Spleen (tissue), 11 donors: ENCODE results near the gene PALLD. TPM values are rescaled to one million over a fixed set of nuclear protein-coding genes. Genes with fewer than 3 reads are reported as not detected.
A peak's percentile ranks its signal among the peaks of the same experiment; 100 is the strongest.

Experiments used
- DNase-seq: peaks from one replicate; pipeline ENCODE4 v3.0.0-alpha.2; 2020
- H3K27ac ChIP-seq, 8 donors: fragments of 200-600 bp; sonication (generic) in 7 of 8; 1 replicate in 4 of 8; 2 replicates in 4 of 8; pipeline versions ENCODE4 v1.5.0 to v1.8.0; 2016 to 2021; ENCODE audit warnings: inconsistent platforms in 4 of 8, mild to moderate bottlenecking in 4 of 8, moderate library complexity in 1 of 8
- H3K27me3 ChIP-seq, 7 donors: fragments of 200-600 bp; sonication (generic) in 6 of 7; replicated peaks in 1 of 7; 1 replicate in 4 of 7; 2 replicates in 3 of 7; pipeline versions ENCODE4 v1.5.0 to v1.8.0; 2016 to 2021; ENCODE audit warnings: inconsistent platforms in 3 of 7, mild to moderate bottlenecking in 1 of 7
- H3K36me3 ChIP-seq, 6 donors: fragments of 200-600 bp; sonication (generic) in 5 of 6; 1 replicate in 4 of 6; 2 replicates in 2 of 6; pipeline versions ENCODE4 v1.5.0 to v1.8.0; 2016 to 2021; ENCODE audit warnings: inconsistent platforms in 2 of 6
- H3K4me1 ChIP-seq, 6 donors: fragments of 200-600 bp; sonication (generic) in 5 of 6; 1 replicate in 3 of 6; 2 replicates in 3 of 6; pipeline versions ENCODE4 v1.5.0 to v1.8.0; 2016 to 2021; ENCODE audit warnings: inconsistent platforms in 3 of 6
- H3K4me3 ChIP-seq, 8 donors: fragments of 200-600 bp; sonication (generic) in 7 of 8; 1 replicate in 4 of 8; 2 replicates in 4 of 8; pipeline versions ENCODE4 v1.5.0 to v1.8.0; 2016 to 2021; ENCODE audit warnings: inconsistent platforms in 4 of 8, mild to moderate bottlenecking in 4 of 8, moderate library complexity in 2 of 8
- H3K9me3 ChIP-seq, 8 donors: fragments of 200-600 bp; sonication (generic) in 7 of 8; 1 replicate in 4 of 8; 2 replicates in 4 of 8; pipeline versions ENCODE4 v1.5.0 to v1.8.0; 2016 to 2021; ENCODE audit warnings: inconsistent platforms in 4 of 8
- CTCF ChIP-seq, 11 experiments: fragments of 200-600 bp in 7 of 11; fragments of 450-650 bp in 4 of 11; sonication (generic) in 4 of 11; IDR thresholded peaks in 8 of 11; conservative IDR thresholded peaks in 3 of 11; 1 replicate in 7 of 11; 2 replicates in 4 of 11; pipeline versions ENCODE4 v1.4.0 to v1.8.0; 2016 to 2021; ENCODE audit warnings: antibody characterized with exemption in 11 of 11, inconsistent platforms in 4 of 11, mild to moderate bottlenecking in 1 of 11
- POLR2A ChIP-seq, 3 donors: fragments of 450-650 bp; IDR thresholded peaks; one replicate each; pipeline ENCODE4 v1.5.1; 2017; ENCODE audit warnings: antibody characterized with exemption in 3 of 3, mild to moderate bottlenecking in 1 of 3
- POLR2AphosphoS5 ChIP-seq, 3 donors: sonication (generic); formaldehyde crosslinking; IDR thresholded peaks; one replicate each; pipeline ENCODE4 v1.5.1; 2017; ENCODE audit warnings: antibody characterized with exemption in 3 of 3
- WGBS, 5 donors: extraction: QIAGEN DNeasy Blood & Tissue Kit in 3 of 5; methylation state at CpG; one replicate each; pipeline versions ENCODE4 v1.1.5 to v1.1.7; 2013 to 2018; 5-methylcytosine and 5-hydroxymethylcytosine counted together
- intact Hi-C: fragments of 100-400 bp; cut with DNase I; formaldehyde crosslinking; loops from one replicate; pipeline ENCODE4 v1.15.0; 2023; ENCODE audit warnings: low total_unique reads
- polyA plus RNA-seq, 3 donors: library from polyadenylated mRNA; stranded (reverse); fragments of 200-250 nt; gene quantifications; one replicate each; pipeline ENCODE4 v1.2.1, GENCODE V29; 2013
- total RNA-seq, 7 donors: library from RNA; depleted of rRNA in 3 of 7; stranded (reverse); fragments of >200 nt in 3 of 7; fragmentation: NEBNext Ultra II Directional in 4 of 7; extraction: Animal tissue kit (Norgen Biotek cat#: 25700) in 4 of 7; gene quantifications; one replicate each; pipeline versions ENCODE4 v1.1.0 to v1.2.1, GENCODE V29; 2016 to 2021
- donor health status: healthy with polysubstance abuse.
- donor health status: DM: no; HTN: no; CAD: no; lungs with moderate emphysema.
- donor health status: DM: no; HTN: no; CAD: no.
- donor health status: Bipolar disorder and iron deficiency.
- donor health status: healthy.
- donor health status: DM: no; HTN: no; CAD: no.
- donor health status: DM: yes; HTN: yes; CAD: no.

The PALLD gene
- total and polyA plus RNA-seq, 10 donors: 24.3 to 228 (median 142) TPM

GRCh38 chr4:168632301-168632725 is 135.5 kb downstream of the PALLD start:
- WGBS, 5 donors: 8 to 10% (median 9%) methylated on average over 6 of the region's 6 CpGs
- H3K9me3 ChIP-seq: no peaks in the 10 kb centered on the region
- TF ChIP-seq POLR2AphosphoS5 (IDR thresholded peaks at IDR 0.05): no peak
- peak overlapping the region; percentile 9 to 64 (median 43) for H3K4me3 ChIP-seq
- intact Hi-C loops: no loop called here
- peaks cover 0 to 68% (median 15%) of the 10 kb centered on the region in 7 donors for H3K27me3 ChIP-seq
- H3K27ac ChIP-seq: peak overlapping the region in 5 of 8 donors; percentile 23 to 60 (median 35)
- H3K4me1 ChIP-seq: peaks cover 0 to 30% (median 15%) of the 10 kb centered on the region in 6 donors
- no peak for DNase-seq
- H3K36me3 ChIP-seq: no peaks in the 10 kb centered on the region

GRCh38 chr4:168633064-168633463 is 136.2 kb downstream of the PALLD start:
- intact Hi-C loops: no loop called here
- no peak for DNase-seq
- H3K4me3 ChIP-seq: peak overlapping the region in 3 of 8 donors; percentile 37 to 64 (median 53)

DNA sequence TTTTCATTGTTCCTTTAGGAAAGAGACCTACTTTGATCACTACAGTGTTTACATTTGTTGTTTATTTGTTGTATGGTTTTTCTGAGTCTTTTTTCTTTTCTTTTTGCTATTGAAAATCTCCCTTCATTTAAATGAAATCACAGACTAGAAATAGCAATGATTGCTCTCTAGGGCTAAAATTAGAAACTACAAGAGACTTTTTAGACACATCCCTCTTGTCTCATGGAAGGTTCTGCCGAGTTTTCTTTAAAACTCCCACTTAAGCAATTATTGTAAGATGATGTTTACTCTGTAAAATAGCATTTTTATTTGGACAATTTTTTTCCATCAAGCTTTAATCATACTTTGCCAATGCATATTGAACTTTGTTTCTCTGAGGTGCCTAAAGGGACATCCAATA is 136.6 kb downstream of the PALLD start:
- TF ChIP-seq POLR2AphosphoS5 (IDR thresholded peaks at IDR 0.05): no peak
- no peak for TF ChIP-seq POLR2A (IDR thresholded peaks at IDR 0.05)
- no peak for TF ChIP-seq CTCF (IDR thresholded peaks at IDR 0.05 in 8 of 11, conservative IDR thresholded peaks at IDR 0.05 in 3 of 11)
- H3K27ac ChIP-seq: peak overlapping the region in 1 of 8 donors; percentile 30
- intact Hi-C loops: no loop called here
- no peak for DNase-seq
- no peaks in the 10 kb centered on the region for H3K9me3 ChIP-seq
- no peak overlapping the region for H3K4me3 ChIP-seq
- peaks cover 0 to 30% (median 15%) of the 10 kb centered on the region in 6 donors for H3K4me1 ChIP-seq
- 36 to 56% (median 51%) methylated on average over 1 of the region's 1 CpG for WGBS, 5 donors
- H3K36me3 ChIP-seq: no peaks in the 10 kb centered on the region
- peaks cover 0 to 68% (median 15%) of the 10 kb centered on the region in 7 donors for H3K27me3 ChIP-seq

More at GRCh38 chr4:168633064-168633463, 136.2 kb downstream of the PALLD start:
- H3K27me3 ChIP-seq: peaks cover 0 to 68% (median 15%) of the 10 kb centered on the region in 7 donors
- peak overlapping the region in 1 of 8 donors; percentile 30 for H3K27ac ChIP-seq
- no peaks in the 10 kb centered on the region for H3K9me3 ChIP-seq
- H3K36me3 ChIP-seq: no peaks in the 10 kb centered on the region
- 41 to 53% (median 48%) methylated on average over 4 of the region's 4 CpGs for WGBS, 5 donors
- H3K4me1 ChIP-seq: peaks cover 0 to 30% (median 15%) of the 10 kb centered on the region in 6 donors
- TF ChIP-seq POLR2A (IDR thresholded peaks at IDR 0.05): no peak
- no peak for TF ChIP-seq CTCF (IDR thresholded peaks at IDR 0.05 in 8 of 11, conservative IDR thresholded peaks at IDR 0.05 in 3 of 11)
- no peak for TF ChIP-seq POLR2AphosphoS5 (IDR thresholded peaks at IDR 0.05)

GRCh38 chr4:168634276-168634802 is 137.5 kb downstream of the PALLD start:
- intact Hi-C loops: no loop called here
- no peak for DNase-seq
- H3K4me1 ChIP-seq: peaks cover 0 to 30% (median 15%) of the 10 kb centered on the region in 6 donors
- TF ChIP-seq CTCF (IDR thresholded peaks at IDR 0.05 in 8 of 11, conservative IDR thresholded peaks at IDR 0.05 in 3 of 11) (no peak), POLR2A (IDR thresholded peaks at IDR 0.05) (no peak), POLR2AphosphoS5 (IDR thresholded peaks at IDR 0.05) (no peak)
- no peaks in the 10 kb centered on the region for H3K36me3 ChIP-seq
- H3K27ac ChIP-seq: peak overlapping the region in 5 of 8 donors; percentile 4 to 55 (median 15)
- H3K9me3 ChIP-seq: no peaks in the 10 kb centered on the region
- H3K4me3 ChIP-seq: no peak overlapping the region
- 10 to 45% (median 22%) methylated on average over 11 of the region's 11 CpGs for WGBS, 5 donors
- H3K27me3 ChIP-seq: peaks cover 0 to 64% (median 15%) of the 10 kb centered on the region in 7 donors
